Skeletal muscle satellite cell (primary cell): ENCODE results near the gene FFAR2. TPM values are rescaled to one million over a fixed set of nuclear protein-coding genes. Genes with fewer than 3 reads are reported as not detected.
"Not testable (repeated sequence)": the region's sequence is repeated elsewhere in the genome, so short reads cannot be mapped to it uniquely, and the experiment has no call there.

ENCODE experiments used
- H3K27me3 ChIP-seq: 2 replicates; pipeline ENCODE4 v1.7.0; 2013; ENCODE audit warnings: low read length; ENCODE audit not compliant: control insufficient read depth, insufficient read depth
- H3K36me3 ChIP-seq: 2 replicates; pipeline ENCODE4 v1.7.0; 2013; ENCODE audit warnings: mild to moderate bottlenecking, control low read depth, low read length; ENCODE audit not compliant: insufficient read depth
- H3K4me1 ChIP-seq: 2 replicates; pipeline ENCODE4 v1.7.0; 2013; ENCODE audit warnings: low read length; ENCODE audit not compliant: control insufficient read depth, insufficient read depth
- H3K4me2 ChIP-seq: 2 replicates; pipeline ENCODE4 v1.7.0; 2013; ENCODE audit warnings: mild to moderate bottlenecking, low read length
- H3K4me3 ChIP-seq: 2 replicates; pipeline ENCODE4 v1.7.0; 2013; ENCODE audit warnings: low read length
- H3K9ac ChIP-seq: 2 replicates; pipeline ENCODE4 v1.7.0; 2013; ENCODE audit warnings: mild to moderate bottlenecking, low read depth, low read length, moderate library complexity
- H3K9me3 ChIP-seq: replicated peaks from 2 replicates; pipeline ENCODE4 v1.7.0; 2013; ENCODE audit warnings: mild to moderate bottlenecking, control low read depth, low read length
- total RNA-seq: library from RNA; depleted of rRNA; stranded (reverse); fragments of >200 nt; gene quantifications from 2 replicates; pipeline ENCODE4 v1.2.3, GENCODE V29; 2012; rRNA removed

FFAR2 gene
- not detected in 2 replicates for total RNA-seq

DNA sequence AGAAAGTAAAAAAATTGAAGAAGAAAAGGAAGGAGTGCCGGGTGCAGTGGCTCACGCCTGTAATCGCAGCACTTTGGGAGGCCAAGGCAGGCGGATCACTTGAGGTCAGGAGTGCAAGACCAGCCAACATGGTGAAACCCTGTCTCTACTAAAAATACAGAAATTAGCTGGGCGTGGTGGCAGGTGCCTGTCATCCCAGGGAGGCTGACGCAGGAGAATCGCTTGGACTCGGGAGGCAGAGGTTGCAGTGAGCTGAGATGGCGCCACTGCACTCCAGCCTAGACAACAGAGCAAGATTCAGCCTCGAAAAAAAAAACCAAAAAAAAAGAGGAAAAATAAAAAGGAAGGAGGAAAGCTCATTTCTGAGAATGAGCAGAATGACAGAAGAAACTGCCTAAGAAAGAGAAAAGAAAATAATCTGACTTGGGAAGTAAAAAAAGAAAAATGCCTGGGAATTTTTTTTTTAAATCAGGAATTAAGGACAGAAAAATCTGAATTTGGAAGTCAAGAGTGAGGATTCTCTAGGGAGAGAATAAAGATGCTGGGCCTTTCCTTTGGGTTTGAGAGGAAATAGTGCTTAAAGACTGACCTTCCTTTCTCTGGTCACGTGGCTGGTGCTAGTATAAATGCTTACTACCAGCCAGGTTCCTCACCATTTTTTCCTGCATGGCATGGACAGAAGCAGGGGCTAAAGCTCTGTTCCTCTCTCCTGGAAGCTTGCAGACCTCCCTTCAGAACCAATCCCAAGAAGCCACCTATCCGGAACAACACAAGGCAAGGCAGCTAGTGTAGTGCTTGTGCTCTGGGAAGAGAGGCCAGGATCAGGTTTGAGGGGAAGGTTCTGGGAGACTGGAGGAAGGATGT is at the start of gene FFAR2:
Gene FFAR2 (plus strand): TSS at position 652 of the 864 bp plus-strand sequence. CDS start 1,458 bp downstream, outside the sequence.
- H3K4me1 ChIP-seq, result no peaks in the 10 kb centered on the region
- H3K9ac ChIP-seq, result no peak within 1 kb of the TSS
- no peak within 1 kb of the TSS for H3K4me3 ChIP-seq
- peaks cover 25% of the 10 kb centered on the region for H3K27me3 ChIP-seq
- no peaks in the 10 kb centered on the region for H3K9me3 ChIP-seq
- H3K4me2 ChIP-seq, result no peak within 1 kb of the TSS
- H3K36me3 ChIP-seq, result no peaks in the 10 kb centered on the region

DNA sequence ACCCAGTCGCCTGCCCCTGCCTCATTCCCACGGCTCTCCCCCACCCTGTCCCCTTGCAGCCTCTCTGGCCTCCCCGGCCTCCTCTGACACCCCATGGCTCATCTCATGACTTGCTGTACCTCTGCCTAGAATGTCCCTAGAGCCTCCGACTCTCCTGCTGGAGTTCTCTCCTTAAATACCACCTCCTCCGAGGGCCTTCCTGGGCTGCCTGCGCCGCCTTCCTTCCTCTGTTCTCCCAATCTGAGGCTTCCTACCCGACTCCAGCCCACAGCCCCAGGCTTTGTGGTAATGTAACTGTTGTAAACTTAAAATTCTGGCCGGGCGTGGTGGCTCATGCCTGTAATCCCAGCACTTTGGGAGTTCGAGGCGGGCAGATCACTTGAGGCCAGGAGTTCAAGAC is 49.5 kb upstream of the FFAR2 start:
- no peaks in the 10 kb centered on the region for H3K9me3 ChIP-seq
- H3K27me3 ChIP-seq, result peaks cover 10% of the 10 kb centered on the region
- no peak overlapping the region for H3K4me3 ChIP-seq
- H3K9ac ChIP-seq, result no peak overlapping the region
- H3K4me2 ChIP-seq, result no peak overlapping the region
- no peaks in the 10 kb centered on the region for H3K4me1 ChIP-seq
- no peaks in the 10 kb centered on the region for H3K36me3 ChIP-seq

DNA sequence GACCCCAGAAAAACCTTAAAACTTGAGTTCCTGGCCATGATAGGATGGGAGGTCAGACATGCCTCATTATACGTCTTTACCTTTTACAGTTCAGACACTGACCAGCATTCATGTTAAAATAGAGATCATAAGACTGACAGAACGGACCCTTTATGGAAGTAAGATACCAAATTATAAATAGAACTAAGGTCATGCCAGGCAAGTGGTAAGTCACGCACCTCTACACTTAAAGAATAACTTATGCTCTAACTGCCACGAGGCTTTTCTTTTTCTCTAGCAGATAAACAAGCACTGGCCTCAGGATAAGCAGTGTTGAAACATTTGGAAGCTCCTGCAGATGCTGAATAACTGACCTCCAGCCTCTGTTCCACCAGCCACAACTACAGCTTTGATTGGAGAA is 48.8 kb upstream of the FFAR2 start:
- Histone ChIP-seq H3K9ac (no peak overlapping the region), H3K9me3 (no peaks in the 10 kb centered on the region), H3K27me3 (peaks cover 10% of the 10 kb centered on the region), H3K4me2 (no peak overlapping the region), H3K4me1 (no peaks in the 10 kb centered on the region), H3K4me3 (no peak overlapping the region), H3K36me3 (no peaks in the 10 kb centered on the region)

DNA sequence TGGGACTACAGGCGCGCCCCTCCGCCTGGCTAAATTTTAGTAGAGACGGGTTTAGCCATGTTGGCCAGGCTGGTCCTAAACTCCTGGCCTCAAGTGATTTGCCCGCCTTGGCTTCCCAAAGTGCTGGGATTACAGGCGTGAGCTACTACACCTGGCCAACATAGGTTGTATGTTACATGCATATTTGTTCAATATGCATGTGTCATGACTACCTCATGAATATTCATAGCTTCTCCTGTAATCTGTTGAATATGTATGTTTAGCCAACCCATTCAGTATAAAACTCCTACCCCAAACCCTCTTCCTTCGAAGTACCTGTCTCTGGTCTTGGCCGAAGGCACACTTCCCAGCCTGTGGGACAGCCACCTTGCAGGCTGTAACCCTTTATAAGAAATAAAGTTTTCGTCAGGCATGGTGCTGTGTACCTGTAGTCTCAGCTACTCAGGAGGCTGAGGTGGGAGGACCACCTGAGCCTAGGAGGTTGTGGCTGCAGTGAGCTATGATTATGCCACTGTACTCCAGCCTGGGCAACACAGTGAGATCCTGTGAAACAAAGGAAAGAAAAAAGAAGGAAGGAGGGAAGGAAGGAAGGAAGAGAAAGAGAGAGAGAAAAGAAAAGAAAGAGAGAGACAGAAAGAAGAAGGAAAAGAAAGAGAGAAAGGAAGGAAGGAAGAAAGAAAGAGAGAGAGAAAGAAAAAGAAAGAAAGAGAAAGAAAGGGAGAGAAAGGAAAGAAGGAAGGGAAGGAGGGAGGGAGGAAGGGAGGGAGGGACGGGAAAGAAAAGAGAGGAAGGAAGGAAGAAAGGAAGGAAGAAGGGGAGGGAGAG is 47.9 kb upstream of the FFAR2 start:
- Histone ChIP-seq H3K36me3 (no peaks in the 10 kb centered on the region), H3K27me3 (peaks cover 10% of the 10 kb centered on the region), H3K9me3 (no peaks in the 10 kb centered on the region), H3K9ac (no peak overlapping the region), H3K4me3 (no peak overlapping the region), H3K4me1 (no peaks in the 10 kb centered on the region), H3K4me2 (no peak overlapping the region)

DNA sequence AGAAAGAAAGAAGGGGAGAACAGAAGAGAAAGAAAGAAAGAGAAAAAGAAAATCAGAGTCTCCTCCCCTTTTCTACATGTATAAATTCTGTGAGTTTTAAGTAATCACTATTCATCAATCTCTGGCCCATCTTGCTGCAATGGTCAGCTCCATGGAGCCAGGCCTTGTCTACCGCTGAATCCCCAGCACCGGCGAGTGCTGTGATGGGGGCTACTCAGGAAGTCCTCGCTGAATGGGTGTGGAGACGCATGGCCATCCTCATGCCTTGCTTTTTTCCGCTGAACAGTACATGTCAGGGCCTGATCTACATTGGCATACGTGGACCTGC is 47.3 kb upstream of the FFAR2 start:
- Histone ChIP-seq H3K27me3 (peaks cover 9% of the 10 kb centered on the region), H3K9me3 (no peaks in the 10 kb centered on the region), H3K4me1 (no peaks in the 10 kb centered on the region), H3K36me3 (no peaks in the 10 kb centered on the region), H3K9ac (no peak overlapping the region), H3K4me3 (no peak overlapping the region), H3K4me2 (no peak overlapping the region)

DNA sequence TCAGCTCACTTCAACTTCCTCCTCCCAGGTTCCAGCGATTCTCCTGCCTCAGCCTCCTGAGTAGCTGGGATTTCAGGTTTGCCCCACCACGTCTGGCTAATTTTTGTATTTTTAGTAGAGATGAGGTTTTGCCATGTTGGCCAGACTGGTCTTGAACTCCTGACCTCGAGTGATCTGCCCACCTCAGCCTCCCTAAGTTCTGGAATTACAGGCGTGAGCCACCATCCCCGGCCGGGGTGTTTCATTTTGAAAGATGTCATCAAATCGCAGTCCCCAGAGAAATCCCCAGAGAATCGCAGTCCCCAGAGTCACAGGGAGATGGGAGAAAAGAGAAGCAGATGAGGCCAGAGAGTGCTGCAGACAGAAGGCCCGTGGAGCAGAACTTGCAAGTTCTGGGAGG is 46.6 kb upstream of the FFAR2 start:
- not testable (repeated sequence) for H3K4me2 ChIP-seq, H3K4me3 ChIP-seq, H3K4me1 ChIP-seq, H3K27me3 ChIP-seq, H3K9ac ChIP-seq, H3K36me3 ChIP-seq, H3K9me3 ChIP-seq

DNA sequence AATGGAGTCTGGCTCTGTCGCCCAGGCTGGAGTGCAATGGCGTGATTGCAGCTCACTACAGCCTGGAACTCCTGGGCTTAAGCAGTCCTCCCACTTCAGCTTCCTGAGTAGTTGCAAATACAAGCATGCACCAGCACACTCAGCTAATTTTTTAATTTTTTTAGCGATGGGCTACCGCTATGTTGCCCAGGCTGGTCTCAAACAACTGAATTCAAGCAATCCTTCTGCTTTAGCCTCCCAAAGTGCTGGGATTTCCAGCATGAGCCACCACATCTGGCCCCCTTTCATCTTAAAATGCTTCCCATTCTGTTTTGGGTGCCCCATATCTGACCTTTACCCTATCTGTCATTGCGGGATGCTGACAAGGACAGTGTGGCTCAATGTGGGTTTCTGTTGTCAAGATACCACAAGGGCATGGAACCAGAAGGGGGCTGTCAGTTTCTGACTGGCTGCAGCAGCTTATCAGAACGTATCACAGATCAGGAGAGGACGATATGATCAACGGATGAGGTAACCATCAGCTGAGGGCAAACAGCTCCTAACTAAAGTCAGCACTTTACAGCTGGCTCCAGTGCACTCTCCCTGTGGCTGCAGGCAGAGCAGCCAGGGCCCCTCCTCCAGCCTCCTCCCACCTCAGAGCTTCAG is 44.8 kb upstream of the FFAR2 start:
- H3K9me3 ChIP-seq, result no peaks in the 10 kb centered on the region
- H3K36me3 ChIP-seq, result no peaks in the 10 kb centered on the region
- H3K4me3 ChIP-seq, result no peak overlapping the region
- no peak overlapping the region for H3K4me2 ChIP-seq
- no peak overlapping the region for H3K9ac ChIP-seq
- no peaks in the 10 kb centered on the region for H3K4me1 ChIP-seq
- peaks cover 3% of the 10 kb centered on the region for H3K27me3 ChIP-seq

DNA sequence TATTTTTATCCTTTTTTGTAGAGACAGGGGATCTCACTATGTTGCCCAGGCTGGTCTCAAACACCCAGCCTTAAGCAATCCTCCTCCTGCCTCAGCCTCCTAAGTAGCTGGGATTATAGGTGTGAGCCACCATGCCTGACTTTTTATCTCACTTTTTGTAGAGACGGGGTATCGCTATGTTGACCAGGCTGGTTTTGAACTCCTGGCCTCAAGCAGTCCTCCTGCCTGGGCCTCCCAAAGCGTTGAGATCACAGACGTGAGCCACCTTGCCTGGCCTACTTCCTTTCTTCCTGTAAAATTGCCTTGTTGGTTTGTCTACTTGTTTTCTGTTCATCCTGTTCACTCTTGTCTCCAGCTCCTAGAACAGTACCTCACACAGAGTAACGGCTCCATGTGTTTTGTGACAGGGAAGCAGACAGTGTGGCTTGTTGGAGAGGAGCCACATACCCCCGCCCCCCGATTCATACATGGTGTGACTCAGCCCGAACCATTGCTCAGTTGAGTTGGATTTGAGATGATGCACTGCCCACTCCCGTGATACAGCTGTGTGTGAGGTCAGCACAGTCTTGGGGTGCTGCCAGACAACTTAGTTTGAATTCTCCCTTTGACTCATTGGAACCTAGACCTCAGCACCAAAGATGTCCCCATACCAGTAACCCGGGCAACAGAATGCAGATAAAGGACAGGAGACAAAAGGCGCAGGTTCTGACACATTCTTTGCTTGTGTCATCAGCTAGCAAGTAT is 43.0 kb upstream of the FFAR2 start:
- H3K4me3 ChIP-seq, result no peak overlapping the region
- no peaks in the 10 kb centered on the region for H3K36me3 ChIP-seq

DNA sequence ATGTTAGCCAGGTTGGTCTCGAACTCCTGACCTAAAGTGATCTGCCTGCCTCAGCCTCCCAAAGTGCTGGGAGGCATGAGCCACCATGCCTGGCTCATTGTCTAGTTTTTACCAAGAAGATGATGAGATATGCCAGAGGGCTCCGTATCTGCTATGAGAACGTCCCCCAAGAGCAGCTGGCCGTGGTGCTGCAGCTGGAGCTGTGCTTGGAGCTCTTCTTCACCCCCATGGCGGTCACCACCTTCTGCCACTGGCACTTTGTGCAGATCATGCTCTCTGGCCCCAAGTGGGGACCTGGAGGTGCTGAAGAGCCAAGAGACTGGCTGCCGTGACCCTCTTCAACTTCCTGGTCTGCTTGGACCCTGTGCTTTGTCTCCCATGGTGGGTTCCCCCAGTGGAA is 40.4 kb upstream of the FFAR2 start:
- Histone ChIP-seq H3K27me3 (peaks cover 5% of the 10 kb centered on the region), H3K4me2 (no peak overlapping the region), H3K4me1 (no peaks in the 10 kb centered on the region), H3K9me3 (no peaks in the 10 kb centered on the region), H3K9ac (no peak overlapping the region), H3K4me3 (no peak overlapping the region), H3K36me3 (no peaks in the 10 kb centered on the region)

More for the DNA sequence above, 43.0 kb upstream of the FFAR2 start:
- Histone ChIP-seq H3K27me3 (peaks cover 5% of the 10 kb centered on the region), H3K9me3 (no peaks in the 10 kb centered on the region), H3K4me1 (no peaks in the 10 kb centered on the region), H3K4me2 (no peak overlapping the region), H3K9ac (no peak overlapping the region)

DNA sequence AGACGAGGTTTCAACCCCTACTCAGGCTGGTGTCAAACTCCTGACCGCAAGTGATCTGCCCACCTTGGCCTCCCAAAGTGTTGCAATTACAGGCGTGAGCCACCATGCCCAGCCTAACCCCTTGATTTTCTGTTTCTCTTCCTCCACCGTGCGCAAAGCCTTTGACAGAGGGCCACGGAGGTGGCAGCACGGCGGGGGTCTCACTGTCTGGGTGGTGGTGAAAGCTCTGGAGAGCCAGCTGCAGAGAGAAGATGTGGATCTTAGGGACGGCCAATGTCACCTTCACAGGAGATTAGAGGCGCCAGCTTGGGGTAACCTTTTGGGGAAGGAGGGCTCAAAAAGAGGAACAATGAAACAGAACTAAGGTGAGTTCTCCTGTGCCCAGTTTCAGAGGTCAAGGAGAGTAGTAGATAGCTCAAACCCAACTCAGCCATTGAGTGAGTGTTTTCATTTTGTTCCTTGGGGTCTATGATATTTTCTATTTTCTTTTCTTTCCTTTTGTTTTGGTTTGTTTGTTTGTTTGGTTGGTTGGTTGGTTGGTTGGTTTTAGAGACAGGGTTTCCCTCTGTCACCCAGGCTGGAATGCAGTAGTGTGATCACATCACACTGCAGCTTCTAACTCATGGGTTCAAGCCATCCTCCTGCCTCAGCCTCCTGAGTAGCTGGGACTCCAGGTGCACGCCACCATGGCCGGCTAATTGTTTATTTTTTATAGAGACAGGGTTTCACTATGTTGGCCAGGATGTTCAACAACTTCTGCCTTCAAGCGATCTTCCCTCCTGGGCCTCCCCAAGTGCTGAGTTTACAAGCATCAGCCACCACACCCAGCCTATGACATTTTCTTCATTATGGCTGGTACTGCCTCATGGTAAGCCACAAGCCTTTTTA is 39.5 kb upstream of the FFAR2 start:
- Histone ChIP-seq H3K27me3 (peaks cover 5% of the 10 kb centered on the region), H3K9me3 (no peaks in the 10 kb centered on the region), H3K9ac (no peak overlapping the region), H3K4me3 (no peak overlapping the region), H3K4me2 (no peak overlapping the region), H3K36me3 (no peaks in the 10 kb centered on the region), H3K4me1 (no peaks in the 10 kb centered on the region)
